ENCODE results near the gene STAT1. TPM values are rescaled to one million over a fixed set of nuclear protein-coding genes. Genes with fewer than 3 reads are reported as not detected.

Gene STAT1
- polyA plus RNA-seq: 78.7 TPM
- long read RNA-seq, donor 1, full-length matches to known transcripts: 7 of 7 reads
- long read RNA-seq, donor 1, partial matches to known transcripts: 0 of 7 reads
- long read RNA-seq, donor 1, other reads (novel, unspliced or antisense): 0 of 7 reads
- long read RNA-seq, donor 2, full-length matches to known transcripts: 14 of 25 reads
- long read RNA-seq, donor 2, partial matches to known transcripts: 11 of 25 reads
- long read RNA-seq, donor 2, other reads (novel, unspliced or antisense): 0 of 25 reads
- long read RNA-seq, donor 3: 0 reads
- long read RNA-seq, donor 4: 0 reads
- long read RNA-seq, donor 5, full-length matches to known transcripts: 4 of 4 reads
- long read RNA-seq, donor 5, partial matches to known transcripts: 0 of 4 reads
- long read RNA-seq, donor 5, other reads (novel, unspliced or antisense): 0 of 4 reads
- long read RNA-seq, donor 6, full-length matches to known transcripts: 19 of 19 reads
- long read RNA-seq, donor 6, partial matches to known transcripts: 0 of 19 reads
- long read RNA-seq, donor 6, other reads (novel, unspliced or antisense): 0 of 19 reads
- long read RNA-seq, donor 7, full-length matches to known transcripts: 4 of 4 reads
- long read RNA-seq, donor 7, partial matches to known transcripts: 0 of 4 reads
- long read RNA-seq, donor 7, other reads (novel, unspliced or antisense): 0 of 4 reads
- long read RNA-seq, donor 8, full-length matches to known transcripts: 13 of 25 reads
- long read RNA-seq, donor 8, partial matches to known transcripts: 12 of 25 reads
- long read RNA-seq, donor 8, other reads (novel, unspliced or antisense): 0 of 25 reads
- long read RNA-seq, donor 9, full-length matches to known transcripts: 8 of 8 reads
- long read RNA-seq, donor 9, partial matches to known transcripts: 0 of 8 reads
- long read RNA-seq, donor 9, other reads (novel, unspliced or antisense): 0 of 8 reads
- long read RNA-seq, donor 10, full-length matches to known transcripts: 20 of 207 reads
- long read RNA-seq, donor 10, partial matches to known transcripts: 187 of 207 reads
- long read RNA-seq, donor 10, other reads (novel, unspliced or antisense): 0 of 207 reads
- long read RNA-seq, donor 11, full-length matches to known transcripts: 9 of 9 reads
- long read RNA-seq, donor 11, partial matches to known transcripts: 0 of 9 reads
- long read RNA-seq, donor 11, other reads (novel, unspliced or antisense): 0 of 9 reads

GRCh38 chr2:191013932-191014652 lies at the start of gene STAT1:
Gene STAT1, minus strand, starts transcription at chr2:191014171. Its CDS starts 4,168 bp downstream, at chr2:191010003.
- Histone ChIP-seq H3K27ac (ENCODE audit: low read length) (peak within 1 kb of the TSS; percentile 85), H3K27me3 (ENCODE audit: control insufficient read depth, insufficient read depth, low read length) (no peaks in the 10 kb centered on the region), H3K9me3 (ENCODE audit: control insufficient read depth, low read depth, low read length) (no peaks in the 10 kb centered on the region), H3K36me3 (ENCODE audit: control insufficient read depth, insufficient read depth, low read length) (peaks cover 18% of the 10 kb centered on the region), H3K4me1 (ENCODE audit: control insufficient read depth, insufficient read depth, low read length) (peaks cover 16% of the 10 kb centered on the region), H3K4me3 (ENCODE audit: low read length) (peak within 1 kb of the TSS; percentile 66)
- WGBS (ENCODE audit: insufficient coverage, low lambda C conversion rate): no CpG with 5 or more reads among the region's 68 CpGs
- peak; percentile 93 to 97 for DNase-seq

GRCh38 chr2:191063584-191063983 lies 49.6 kb upstream of the STAT1 start:
- Histone ChIP-seq H3K27me3 (ENCODE audit: control insufficient read depth, insufficient read depth, low read length) (no peaks in the 10 kb centered on the region), H3K27ac (ENCODE audit: low read length) (no peak overlapping the region), H3K9me3 (ENCODE audit: control insufficient read depth, low read depth, low read length) (no peaks in the 10 kb centered on the region), H3K4me1 (ENCODE audit: control insufficient read depth, insufficient read depth, low read length) (no peaks in the 10 kb centered on the region), H3K4me3 (ENCODE audit: low read length) (no peak overlapping the region), H3K36me3 (ENCODE audit: control insufficient read depth, insufficient read depth, low read length) (no peaks in the 10 kb centered on the region)
- no CpG with 5 or more reads among the region's 1 CpG for WGBS (ENCODE audit: insufficient coverage, low lambda C conversion rate)
- no peak for DNase-seq

- Histone ChIP-seq H3K9me3 (ENCODE audit: control insufficient read depth, low read depth, low read length) (no peaks in the 10 kb centered on the region), H3K36me3 (ENCODE audit: control insufficient read depth, insufficient read depth, low read length) (no peaks in the 10 kb centered on the region), H3K27me3 (ENCODE audit: control insufficient read depth, insufficient read depth, low read length) (no peaks in the 10 kb centered on the region), H3K4me3 (ENCODE audit: low read length) (no peak overlapping the region), H3K27ac (ENCODE audit: low read length) (no peak overlapping the region), H3K4me1 (ENCODE audit: control insufficient read depth, insufficient read depth, low read length) (no peaks in the 10 kb centered on the region)
- DNase-seq: no peak
- WGBS (ENCODE audit: insufficient coverage, low lambda C conversion rate): no CpG with 5 or more reads among the region's 4 CpGs
These were observed 47.5 kb upstream of the STAT1 start for GRCh38 chr2:191061381-191061980.

GRCh38 chr2:191059308-191059707 lies 45.3 kb upstream of the STAT1 start:
- WGBS (ENCODE audit: insufficient coverage, low lambda C conversion rate): 100% methylated on average over 1 of the region's 3 CpGs
- H3K9me3 ChIP-seq (ENCODE audit: control insufficient read depth, low read depth, low read length): no peaks in the 10 kb centered on the region
- H3K27me3 ChIP-seq (ENCODE audit: control insufficient read depth, insufficient read depth, low read length): no peaks in the 10 kb centered on the region
- no peaks in the 10 kb centered on the region for H3K36me3 ChIP-seq (ENCODE audit: control insufficient read depth, insufficient read depth, low read length)
- H3K4me3 ChIP-seq (ENCODE audit: low read length): no peak overlapping the region
- H3K27ac ChIP-seq (ENCODE audit: low read length): no peak overlapping the region
- no peak for DNase-seq
- H3K4me1 ChIP-seq (ENCODE audit: control insufficient read depth, insufficient read depth, low read length): no peaks in the 10 kb centered on the region

- DNase-seq: no peak
- no peak overlapping the region for H3K27ac ChIP-seq (ENCODE audit: low read length)
These were observed 42.3 kb upstream of the STAT1 start for GRCh38 chr2:191056228-191056627.

GRCh38 chr2:191053256-191053655 lies 39.3 kb upstream of the STAT1 start:
- no peaks in the 10 kb centered on the region for H3K27me3 ChIP-seq (ENCODE audit: control insufficient read depth, insufficient read depth, low read length)
- DNase-seq: no peak
- H3K27ac ChIP-seq (ENCODE audit: low read length): no peak overlapping the region
- no peaks in the 10 kb centered on the region for H3K36me3 ChIP-seq (ENCODE audit: control insufficient read depth, insufficient read depth, low read length)
- H3K4me1 ChIP-seq (ENCODE audit: control insufficient read depth, insufficient read depth, low read length): no peaks in the 10 kb centered on the region
- 60% methylated on average over 1 of the region's 6 CpGs for WGBS (ENCODE audit: insufficient coverage, low lambda C conversion rate)
- no peak overlapping the region for H3K4me3 ChIP-seq (ENCODE audit: low read length)
- no peaks in the 10 kb centered on the region for H3K9me3 ChIP-seq (ENCODE audit: control insufficient read depth, low read depth, low read length)

More at GRCh38 chr2:191056228-191056627, 42.3 kb upstream of the STAT1 start:
- H3K4me3 ChIP-seq (ENCODE audit: low read length): no peak overlapping the region
- WGBS (ENCODE audit: insufficient coverage, low lambda C conversion rate): 83% methylated on average over 1 of the region's 2 CpGs
- H3K9me3 ChIP-seq (ENCODE audit: control insufficient read depth, low read depth, low read length): no peaks in the 10 kb centered on the region
- no peaks in the 10 kb centered on the region for H3K36me3 ChIP-seq (ENCODE audit: control insufficient read depth, insufficient read depth, low read length)
- H3K4me1 ChIP-seq (ENCODE audit: control insufficient read depth, insufficient read depth, low read length): no peaks in the 10 kb centered on the region
- H3K27me3 ChIP-seq (ENCODE audit: control insufficient read depth, insufficient read depth, low read length): no peaks in the 10 kb centered on the region

DNA sequence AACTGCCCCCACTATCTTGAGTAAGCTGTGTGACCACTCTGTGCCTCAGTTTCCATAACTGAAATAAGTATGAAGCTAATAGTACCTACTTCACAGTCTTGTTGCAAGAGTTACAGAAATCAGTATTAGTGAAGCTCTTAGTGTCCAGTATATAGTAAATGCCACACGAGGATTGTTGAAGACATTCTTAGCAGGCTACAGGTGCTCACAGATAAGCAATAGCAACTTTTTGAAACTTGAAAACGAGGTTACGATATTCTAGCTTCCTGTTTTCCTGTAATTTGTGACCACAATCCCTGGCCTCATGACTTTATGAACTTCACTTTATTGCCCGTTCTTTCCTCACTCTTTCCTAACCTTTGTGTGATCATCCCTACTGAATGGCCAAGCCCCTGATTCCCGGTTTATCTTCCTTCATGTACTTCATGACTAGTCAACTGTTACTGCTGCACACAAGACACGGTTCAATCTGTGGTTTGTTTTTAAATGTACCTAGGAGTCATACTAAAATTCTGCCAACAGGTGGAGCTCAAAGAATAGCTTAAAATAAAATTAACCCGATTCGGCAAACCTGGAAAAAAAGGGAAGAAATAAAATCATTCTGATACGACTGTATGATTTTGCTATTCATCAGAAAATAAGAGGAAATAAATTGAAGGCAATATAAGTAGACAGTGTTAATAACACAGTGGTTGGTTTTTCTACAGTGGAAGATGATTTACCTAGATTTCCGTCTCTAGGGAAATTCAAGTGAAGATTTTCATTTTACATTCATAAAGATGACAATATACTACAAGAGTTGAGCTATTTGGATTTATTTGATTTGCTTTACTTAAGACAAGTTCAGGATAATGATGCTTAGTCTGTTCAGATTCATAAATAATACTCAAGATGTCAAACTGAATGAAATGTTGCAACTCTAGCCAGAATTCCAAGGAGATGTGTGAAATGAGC lies 38.1 kb upstream of the STAT1 start:
- H3K9me3 ChIP-seq (ENCODE audit: control insufficient read depth, low read depth, low read length): no peaks in the 10 kb centered on the region
- WGBS (ENCODE audit: insufficient coverage, low lambda C conversion rate): 30% methylated on average over 7 of the region's 10 CpGs
- no peaks in the 10 kb centered on the region for H3K36me3 ChIP-seq (ENCODE audit: control insufficient read depth, insufficient read depth, low read length)
- DNase-seq: peak; percentile 39 to 51
- no peak overlapping the region for H3K4me3 ChIP-seq (ENCODE audit: low read length)
- H3K4me1 ChIP-seq (ENCODE audit: control insufficient read depth, insufficient read depth, low read length): no peaks in the 10 kb centered on the region
- H3K27ac ChIP-seq (ENCODE audit: low read length): no peak overlapping the region
- no peaks in the 10 kb centered on the region for H3K27me3 ChIP-seq (ENCODE audit: control insufficient read depth, insufficient read depth, low read length)

GRCh38 chr2:191051177-191051576 lies 37.2 kb upstream of the STAT1 start:
- Histone ChIP-seq H3K4me3 (ENCODE audit: low read length) (no peak overlapping the region), H3K27ac (ENCODE audit: low read length) (no peak overlapping the region), H3K4me1 (ENCODE audit: control insufficient read depth, insufficient read depth, low read length) (no peaks in the 10 kb centered on the region), H3K36me3 (ENCODE audit: control insufficient read depth, insufficient read depth, low read length) (no peaks in the 10 kb centered on the region), H3K9me3 (ENCODE audit: control insufficient read depth, low read depth, low read length) (no peaks in the 10 kb centered on the region), H3K27me3 (ENCODE audit: control insufficient read depth, insufficient read depth, low read length) (no peaks in the 10 kb centered on the region)
- no peak for DNase-seq
- no CpG with 5 or more reads among the region's 3 CpGs for WGBS (ENCODE audit: insufficient coverage, low lambda C conversion rate)

DNA sequence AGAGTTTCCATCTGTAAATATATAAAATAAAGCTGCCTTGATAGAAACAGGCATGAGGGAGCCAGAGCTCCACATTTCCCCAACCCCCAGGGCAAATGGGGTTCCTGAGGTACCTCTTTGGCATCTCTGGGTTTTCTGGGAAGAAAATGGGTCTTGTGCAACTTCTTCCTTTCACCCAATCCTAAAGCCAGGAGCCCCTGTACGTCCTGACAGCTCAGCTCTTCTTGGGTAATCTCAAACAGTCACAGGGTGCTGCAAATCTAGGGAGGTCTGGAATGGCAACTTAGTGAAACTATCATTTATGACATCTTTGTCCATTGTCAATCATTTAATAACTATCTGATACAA lies 36.6 kb upstream of the STAT1 start:
- H3K4me1 ChIP-seq (ENCODE audit: control insufficient read depth, insufficient read depth, low read length): no peaks in the 10 kb centered on the region
- H3K27ac ChIP-seq (ENCODE audit: low read length): no peak overlapping the region

More for the DNA sequence above, 36.6 kb upstream of the STAT1 start:
- Histone ChIP-seq H3K27me3 (ENCODE audit: control insufficient read depth, insufficient read depth, low read length) (no peaks in the 10 kb centered on the region), H3K4me3 (ENCODE audit: low read length) (no peak overlapping the region), H3K9me3 (ENCODE audit: control insufficient read depth, low read depth, low read length) (no peaks in the 10 kb centered on the region), H3K36me3 (ENCODE audit: control insufficient read depth, insufficient read depth, low read length) (no peaks in the 10 kb centered on the region)
- no peak for DNase-seq
- no CpG with 5 or more reads among the region's 1 CpG for WGBS (ENCODE audit: insufficient coverage, low lambda C conversion rate)

Data from large intestine (tissue), 12 donors.